H9 (cell line): ENCODE results near the gene STOM. TPM values are rescaled to one million over a fixed set of nuclear protein-coding genes. Genes with fewer than 3 reads are reported as not detected.

ENCODE experiments used
- DNase-seq: peaks from one replicate; pipeline ENCODE4 v3.0.0-alpha.2; 2017
- H2AFZ ChIP-seq: one replicate; pipeline ENCODE4 v1.6.1; 2013; ENCODE audit warnings: mild to moderate bottlenecking, low read length, control low read depth, moderate library complexity
- H2AK5ac ChIP-seq: 2 replicates; pipeline ENCODE4 v1.6.1; 2013; ENCODE audit warnings: low read length, control low read depth, mixed read lengths; ENCODE audit not compliant: insufficient read length
- H2BK120ac ChIP-seq: one replicate; pipeline ENCODE4 v1.6.1; 2013; ENCODE audit warnings: low read depth, mild to moderate bottlenecking, low read length, control low read depth, inconsistent platforms; ENCODE audit not compliant: poor library complexity, severe bottlenecking
- H2BK12ac ChIP-seq: 2 replicates; pipeline ENCODE4 v1.6.1; 2013; ENCODE audit warnings: low read length, control low read depth, mixed read lengths, low read depth; ENCODE audit not compliant: insufficient read length
- H2BK15ac ChIP-seq: 2 replicates; pipeline ENCODE4 v1.6.1; 2013; ENCODE audit warnings: low read depth, low read length, control low read depth
- H2BK20ac ChIP-seq: one replicate; pipeline ENCODE4 v1.6.1; 2013; ENCODE audit warnings: low read depth, mild to moderate bottlenecking, low read length, control low read depth, inconsistent platforms; ENCODE audit not compliant: poor library complexity, severe bottlenecking
- H2BK5ac ChIP-seq: 2 replicates; pipeline ENCODE4 v1.6.1; 2013; ENCODE audit warnings: low read length, control low read depth, mixed read lengths; ENCODE audit not compliant: insufficient read length
- H3K14ac ChIP-seq: 2 replicates; pipeline ENCODE4 v1.6.1; 2013; ENCODE audit warnings: low read length, control low read depth; ENCODE audit not compliant: insufficient read depth
- H3K18ac ChIP-seq: 2 replicates; pipeline ENCODE4 v1.6.1; 2013; ENCODE audit warnings: low read depth, mild to moderate bottlenecking, mixed read lengths, low read length, control low read depth; ENCODE audit not compliant: insufficient read length
- H3K23ac ChIP-seq: 2 replicates; pipeline ENCODE4 v1.6.1; 2013; ENCODE audit warnings: low read length, control low read depth, mixed read lengths, low read depth; ENCODE audit not compliant: insufficient read length
- H3K23me2 ChIP-seq: 2 replicates; pipeline ENCODE4 v1.6.1; 2013; ENCODE audit warnings: low read depth, mild to moderate bottlenecking, mixed read lengths, low read length, control low read depth; ENCODE audit not compliant: insufficient read length, poor library complexity, severe bottlenecking
- H3K27ac ChIP-seq: 2 replicates; pipeline ENCODE4 v1.5.1; 2013; ENCODE audit warnings: low read length, control low read depth, mixed read lengths, low read depth; ENCODE audit not compliant: insufficient read length
- H3K27me3 ChIP-seq: 2 replicates; pipeline ENCODE4 v1.6.1; 2013; ENCODE audit warnings: low read length, control low read depth, inconsistent platforms; ENCODE audit not compliant: insufficient read depth
- H3K4ac ChIP-seq: 2 replicates; pipeline ENCODE4 v1.6.1; 2013; ENCODE audit warnings: low read depth, mild to moderate bottlenecking, control low read depth, inconsistent platforms, low read length, moderate library complexity
- H3K4me1 ChIP-seq: 2 replicates; pipeline ENCODE4 v1.6.1; 2013; ENCODE audit warnings: low read length, control low read depth, inconsistent platforms; ENCODE audit not compliant: insufficient read depth
- H3K4me2 ChIP-seq: 2 replicates; pipeline ENCODE4 v1.6.1; 2013; ENCODE audit warnings: low read length, control low read depth, mixed read lengths; ENCODE audit not compliant: insufficient read length, insufficient read depth
- H3K56ac ChIP-seq: 2 replicates; pipeline ENCODE4 v1.6.1; 2013; ENCODE audit warnings: low read depth, mild to moderate bottlenecking, mixed read lengths, low read length, control low read depth; ENCODE audit not compliant: insufficient read length
- H3K79me1 ChIP-seq: 2 replicates; pipeline ENCODE4 v1.6.1; 2013; ENCODE audit warnings: low read depth, mild to moderate bottlenecking, moderate library complexity, low read length, control low read depth, inconsistent platforms; ENCODE audit not compliant: insufficient read depth, poor library complexity, severe bottlenecking
- H3K79me2 ChIP-seq: 2 replicates; pipeline ENCODE4 v1.6.1; 2013; ENCODE audit warnings: low read length, control low read depth, inconsistent platforms; ENCODE audit not compliant: insufficient read depth
- H3K9ac ChIP-seq: 2 replicates; pipeline ENCODE4 v1.6.1; 2013; ENCODE audit warnings: low read length, control low read depth, mixed read lengths; ENCODE audit not compliant: insufficient read length; ENCODE audit errors: extremely low read depth
- H3K9me3 ChIP-seq: one replicate; pipeline ENCODE4 v1.6.1; 2013; ENCODE audit warnings: low read depth, low read length, inconsistent platforms; ENCODE audit not compliant: control insufficient read depth
- H3T11ph ChIP-seq: one replicate; pipeline ENCODE4 v1.6.1; 2013; ENCODE audit warnings: mild to moderate bottlenecking, low read length, control low read depth, inconsistent platforms
- H4K20me1 ChIP-seq: one replicate; pipeline ENCODE4 v1.6.1; 2013; ENCODE audit not compliant: control insufficient read depth, insufficient read length, insufficient read depth
- H4K5ac ChIP-seq: 2 replicates; pipeline ENCODE4 v1.6.1; 2013; ENCODE audit warnings: low read depth, mild to moderate bottlenecking, mixed read lengths, low read length, control low read depth; ENCODE audit not compliant: insufficient read length
- H4K8ac ChIP-seq: replicated peaks from 2 replicates; pipeline ENCODE4 v1.6.1; 2013; ENCODE audit warnings: low read length, control low read depth, mixed read lengths, low read depth; ENCODE audit not compliant: insufficient read length
- H4K91ac ChIP-seq: 2 replicates; pipeline ENCODE4 v1.6.1; 2013; ENCODE audit warnings: low read depth, mild to moderate bottlenecking, moderate library complexity, mixed read lengths, low read length, control low read depth; ENCODE audit not compliant: insufficient read length
- H3K27ac Mint-ChIP-seq, 3 experiments: 2 replicates in 2 of 3; 3 replicates in 1 of 3; pipeline ENCODE4 v1.8.0; 2020 to 2021; ENCODE audit warnings: mixed read lengths in 3 of 3, mild to moderate bottlenecking in 1 of 3, moderate library complexity in 1 of 3
- H3K27me3 Mint-ChIP-seq: 2 replicates; pipeline ENCODE4 v1.8.0; 2021; ENCODE audit warnings: low read depth, mild to moderate bottlenecking, moderate library complexity, mixed read lengths
- H3K36me3 Mint-ChIP-seq, 3 experiments: 2 replicates in 2 of 3; 3 replicates in 1 of 3; pipeline ENCODE4 v1.8.0; 2020 to 2021; ENCODE audit warnings: low read depth in 3 of 3, mixed read lengths in 3 of 3; ENCODE audit not compliant: insufficient read depth in 1 of 3
- H3K4me1 Mint-ChIP-seq, 2 experiments: 2 replicates each; pipeline ENCODE4 v1.8.0; 2020; ENCODE audit warnings: mixed read lengths in 2 of 2
- H3K4me3 Mint-ChIP-seq, 2 experiments: 2 replicates in 1 of 2; 3 replicates in 1 of 2; pipeline ENCODE4 v1.8.0; 2020 to 2021; ENCODE audit warnings: mild to moderate bottlenecking in 2 of 2, mixed read lengths in 2 of 2, moderate library complexity in 1 of 2
- H3K9me3 Mint-ChIP-seq, 2 experiments: 2 replicates in 1 of 2; 3 replicates in 1 of 2; pipeline ENCODE4 v1.8.0; 2020; ENCODE audit warnings: mild to moderate bottlenecking in 2 of 2, mixed read lengths in 2 of 2, moderate library complexity in 1 of 2
- CTCF ChIP-seq: fragments of 200-600 bp; sonication (generic); conservative IDR thresholded peaks from 3 replicates; pipeline ENCODE4 v1.8.0; 2021; ENCODE audit warnings: antibody characterized with exemption, mild to moderate bottlenecking
- WGBS: extraction: QIAGEN DNeasy Blood & Tissue Kit; methylation state at CpG from one replicate; pipeline ENCODE4 v1.1.7; 2013; ENCODE audit warnings: missing lambda C conversion rate, low lambda C conversion rate, mixed read lengths; ENCODE audit not compliant: insufficient read length; ENCODE audit errors: extremely low coverage; 5-methylcytosine and 5-hydroxymethylcytosine counted together
- total RNA-seq: library from RNA; stranded (reverse); gene quantifications from 2 replicates; pipeline ENCODE4 v1.2.1, GENCODE V29; 2021

STOM gene
- total RNA-seq, 1 experiment from 2014 or later, result 15.3 TPM

GRCh38 chr9:121308765-121309164 is 61.3 kb downstream of the STOM start:
- Histone ChIP-seq H3K27me3 (no peaks in the 10 kb centered on the region), H2AK5ac (no peak overlapping the region), H3K79me1 (no peaks in the 10 kb centered on the region), H3K18ac (no peak overlapping the region), H2BK20ac (no peak overlapping the region), H3K4me1 (no peaks in the 10 kb centered on the region), H4K91ac (no peak overlapping the region), H3K4ac (no peak overlapping the region), H2BK120ac (no peak overlapping the region), H3K23me2 (no peaks in the 10 kb centered on the region), H3K23ac (no peak overlapping the region), H3K9me3 (no peaks in the 10 kb centered on the region), H4K8ac (no peak overlapping the region), H2BK5ac (no peak overlapping the region), H3K4me2 (no peak overlapping the region), H2BK15ac (no peak overlapping the region), H3K14ac (no peak overlapping the region), H4K20me1 (no peaks in the 10 kb centered on the region), H3K56ac (no peak overlapping the region), H2AFZ (no peak overlapping the region), H3K79me2 (no peaks in the 10 kb centered on the region), H3K27ac (no peak overlapping the region), H2BK12ac (no peak overlapping the region), H4K5ac (no peak overlapping the region), H3K9ac (no peak overlapping the region), H3T11ph (no peak overlapping the region)
- no CpG with 5 or more reads among the region's 13 CpGs for WGBS
- no peak overlapping the region for H3K4me3 Mint-ChIP-seq
- peaks cover 2 to 5% (median 3%) of the 10 kb centered on the region in 3 experiments; a peak in 3 of 7 replicates for H3K36me3 Mint-ChIP-seq
- no peak for TF ChIP-seq CTCF
- H3K27me3 Mint-ChIP-seq, result peaks cover 53% of the 10 kb centered on the region
- no peaks in the 10 kb centered on the region for H3K9me3 Mint-ChIP-seq
- no peak overlapping the region; a peak in 1 of 7 replicates for H3K27ac Mint-ChIP-seq
- DNase-seq, result no peak
- peaks cover 2 to 10% of the 10 kb centered on the region in 2 experiments; a peak in 2 of 4 replicates for H3K4me1 Mint-ChIP-seq
